RPMI7951 (cell line): ENCODE measurements around the gene JADE3. TPM values are rescaled to one million over a fixed set of nuclear protein-coding genes. Genes with fewer than 3 reads are reported as not detected.
A peak's percentile ranks its signal among the peaks of the same experiment; 100 is the strongest.

Source experiments
- DNase-seq: peaks from one replicate; pipeline ENCODE4 v3.0.0-alpha.2; 2012; ENCODE audit warnings: low read depth
- total RNA-seq: library from RNA; depleted of rRNA; stranded (reverse); fragments of >200 nt; shearing (Covaris generic); gene quantifications from 2 replicates; pipeline ENCODE4 v1.2.3, GENCODE V29; 2014; rRNA removed

The JADE3 gene
- 5.8 and 6.1 TPM in 2 replicates for total RNA-seq

- peak; percentile 84 for DNase-seq
Observed at GRCh38 chrX:46912098-46912602, at the start of gene JADE3. TSS of gene JADE3 (plus strand) at chrX:46912421. CDS start at chrX:46984895, 72,474 bp downstream.

- DNase-seq = no peak
Observed at GRCh38 chrX:46863072-46863471, 49.1 kb upstream of the JADE3 start.

GRCh38 chrX:46864606-46865005 is 47.6 kb upstream of the JADE3 start:
- no peak for DNase-seq

- DNase-seq = peak; percentile 71
Observed at GRCh38 chrX:46865281-46865680, 46.9 kb upstream of the JADE3 start.

DNA sequence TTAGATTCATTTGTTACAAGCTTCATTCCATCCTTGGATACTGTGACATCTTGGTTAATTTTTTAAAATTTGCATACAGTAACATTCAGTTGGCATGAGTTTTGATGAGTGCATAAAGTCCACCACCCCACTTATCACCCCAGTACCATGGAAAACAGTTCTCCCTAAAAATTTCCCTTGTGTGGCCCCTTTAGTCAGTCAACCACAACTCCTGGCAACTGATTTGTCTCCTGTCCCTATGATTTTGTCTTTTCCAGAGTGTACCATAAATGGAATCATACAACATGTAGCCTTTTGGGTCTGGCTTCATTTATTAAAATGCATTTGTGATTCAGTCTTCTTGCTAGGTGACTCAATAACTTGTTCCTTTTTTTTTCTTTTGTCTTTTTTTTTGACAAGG is 45.5 kb upstream of the JADE3 start:
- DNase-seq = no peak

GRCh38 chrX:46873746-46874145 is 38.5 kb upstream of the JADE3 start:
- peak; percentile 55 for DNase-seq

- no peak for DNase-seq
Observed at GRCh38 chrX:46876901-46877300, 35.3 kb upstream of the JADE3 start.

GRCh38 chrX:46882266-46882665 is 30.0 kb upstream of the JADE3 start:
- no peak for DNase-seq

DNA sequence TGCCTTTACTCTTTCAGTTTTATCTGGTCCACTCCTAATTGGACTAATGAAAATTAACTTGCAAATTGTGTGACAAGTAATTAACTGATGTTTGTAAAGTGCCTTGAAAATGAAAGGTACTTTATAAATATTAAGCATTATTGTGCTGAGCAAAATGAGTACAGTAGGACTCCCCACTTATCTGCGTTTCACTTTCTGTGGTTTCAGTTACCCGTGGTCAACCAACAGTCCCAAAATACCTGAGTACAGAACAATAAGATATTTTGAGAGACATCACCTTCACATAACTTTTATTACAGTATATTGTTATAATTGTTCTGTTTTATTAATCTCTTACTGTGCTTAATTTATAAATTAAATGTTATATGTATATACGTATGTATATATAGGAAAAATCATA is 27.4 kb upstream of the JADE3 start:
- no peak for DNase-seq

DNA sequence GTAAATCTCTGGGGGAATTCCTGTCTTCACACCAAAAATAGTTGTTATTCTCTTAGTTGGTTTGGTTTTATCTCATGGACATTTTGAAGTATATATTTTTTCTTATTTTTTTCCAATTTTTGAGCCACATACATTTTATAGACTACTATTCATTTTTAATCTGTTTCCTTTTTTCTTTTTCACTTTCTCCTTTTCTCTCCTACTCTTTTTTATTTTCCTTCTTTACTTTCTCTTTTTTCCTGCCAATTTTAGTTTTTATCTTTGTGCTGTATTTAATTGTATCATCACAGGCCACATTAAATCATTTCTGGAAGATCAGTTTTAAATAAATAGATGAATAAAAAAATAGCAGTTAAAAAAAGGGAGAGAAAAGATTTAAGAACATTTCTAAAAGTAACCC is 14.0 kb upstream of the JADE3 start:
- DNase-seq = no peak

DNA sequence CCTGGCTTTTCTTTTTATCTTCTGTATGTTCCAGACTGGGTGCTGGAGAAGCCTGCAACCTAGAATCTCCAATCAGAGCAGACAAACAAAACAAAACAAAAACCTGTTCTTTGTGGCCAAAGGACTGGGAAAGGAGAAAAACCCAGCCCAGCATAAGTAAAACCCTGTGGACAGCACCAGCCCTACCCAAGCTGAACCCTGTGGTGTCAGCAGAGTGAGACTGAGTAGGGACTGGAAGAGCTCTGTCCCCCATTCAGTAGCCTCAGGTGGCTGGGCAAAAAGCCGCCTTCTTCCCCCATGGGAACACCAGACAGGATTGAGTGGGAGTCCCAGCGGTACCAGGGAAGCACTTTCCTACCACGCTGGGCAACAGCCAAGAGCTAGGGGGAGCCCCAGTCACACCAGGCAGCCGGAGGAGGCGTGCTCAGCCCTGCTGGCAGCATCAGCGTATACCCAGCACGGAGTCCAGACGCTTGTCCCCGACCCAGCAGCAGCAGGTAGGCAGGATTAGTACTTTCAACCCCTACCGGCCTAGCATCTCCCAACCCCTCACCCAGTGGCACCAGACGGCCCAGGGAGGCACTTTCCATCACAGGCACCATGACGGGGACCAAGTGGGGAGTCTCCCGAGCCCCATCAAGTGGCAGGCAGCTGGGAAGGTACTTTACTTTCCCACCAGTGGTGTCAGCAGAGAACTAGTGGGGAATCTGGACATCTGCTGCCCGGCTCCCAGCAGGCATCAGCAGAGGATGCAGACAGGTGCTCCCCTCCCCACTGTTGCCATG is 8.6 kb upstream of the JADE3 start:
- DNase-seq = peak; percentile 83

GRCh38 chrX:46904626-46905025 is 7.6 kb upstream of the JADE3 start:
- no peak for DNase-seq

- no peak for DNase-seq
Observed at GRCh38 chrX:46910415-46910814, 1.8 kb upstream of the JADE3 start.

DNA sequence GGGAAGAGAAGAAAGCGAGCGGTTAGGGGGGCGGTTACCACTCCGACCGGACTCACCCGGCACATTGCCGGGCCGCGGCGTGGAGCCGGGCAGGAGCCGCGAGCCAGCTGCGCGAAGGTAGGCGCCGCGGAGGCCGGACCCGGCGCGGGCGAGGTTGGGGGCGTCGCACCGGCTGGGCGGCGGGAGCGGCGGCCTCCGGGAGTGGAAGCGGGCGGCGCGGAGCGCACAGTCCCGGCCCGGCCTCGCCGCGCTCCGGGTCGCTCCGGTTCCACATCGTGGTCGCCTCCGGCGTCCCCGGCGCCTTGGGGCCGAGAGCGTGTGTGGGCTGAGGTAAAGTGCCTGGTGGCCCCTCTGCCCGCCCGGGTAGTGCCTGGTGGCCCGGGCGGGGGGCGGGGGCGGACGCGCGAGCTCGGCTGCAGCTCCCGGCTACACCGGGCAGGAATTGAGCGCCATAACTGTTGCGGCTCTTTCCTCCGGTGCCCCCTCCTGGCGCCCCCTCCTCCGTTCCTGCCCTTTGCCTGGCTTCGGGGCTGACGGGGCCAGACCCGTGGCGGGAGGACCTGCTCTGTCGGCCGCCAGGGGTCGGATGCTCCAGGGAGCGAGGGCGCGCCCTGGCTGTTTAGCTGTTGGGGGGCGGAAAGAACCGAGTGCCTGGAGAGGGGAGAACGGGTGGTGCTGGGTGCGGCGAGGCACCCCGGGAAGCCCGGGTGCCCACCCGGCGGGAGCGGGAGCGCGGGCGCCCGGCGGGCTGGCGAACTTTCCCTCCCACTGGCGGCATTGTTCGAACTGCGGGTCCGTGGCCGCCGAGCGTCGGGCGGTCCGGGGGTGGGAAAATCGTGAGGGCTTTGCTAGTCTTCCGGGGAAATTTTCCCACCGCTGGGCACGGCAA is 626 bp downstream of the JADE3 start:
- DNase-seq = peak; percentile 60

DNA sequence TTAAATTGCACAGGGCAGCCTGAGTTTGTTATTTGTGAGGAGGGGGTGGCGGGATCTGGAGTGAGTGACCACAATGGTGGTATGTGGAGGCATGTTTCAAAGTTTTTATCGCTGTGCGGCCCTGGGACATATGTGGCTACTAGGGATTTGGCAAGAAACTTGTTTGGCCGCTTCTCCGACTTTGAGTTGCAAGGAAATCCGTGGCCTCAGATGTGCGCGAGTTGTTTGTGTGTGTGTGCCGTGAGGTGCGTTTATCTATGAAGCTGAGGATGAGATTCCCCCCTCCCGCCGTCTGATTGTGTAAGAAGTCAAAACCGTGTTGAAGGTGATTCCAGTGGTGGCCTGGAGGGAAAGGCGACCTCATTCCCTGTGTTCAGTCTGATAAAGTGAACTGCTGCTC is 1.4 kb downstream of the JADE3 start:
- DNase-seq = peak; percentile 20

- DNase-seq = no peak
Observed at GRCh38 chrX:46916273-46916672, 4.1 kb downstream of the JADE3 start.

DNA sequence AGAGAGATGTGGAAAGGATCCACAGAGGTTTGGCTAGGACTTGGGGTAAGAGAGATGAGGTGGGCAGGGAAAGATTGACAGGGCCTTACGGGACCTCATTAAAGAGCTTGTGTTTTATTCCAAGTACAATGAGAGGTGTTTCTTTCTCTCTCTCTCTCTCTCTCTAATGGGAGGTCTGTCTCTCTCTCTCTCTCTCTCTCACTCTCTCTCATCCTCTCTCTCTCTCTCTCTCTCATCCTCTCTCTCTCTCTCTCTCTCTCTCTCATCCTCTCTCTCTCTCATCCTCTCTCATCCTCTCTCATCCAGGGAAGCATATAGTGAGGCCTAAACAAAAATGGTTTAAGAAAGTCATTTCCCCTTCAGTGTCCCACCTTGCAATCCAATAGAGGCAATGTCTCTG is 5.4 kb downstream of the JADE3 start:
- DNase-seq = no peak

- peak; percentile 58 for DNase-seq
Observed at GRCh38 chrX:46918434-46918833, 6.2 kb downstream of the JADE3 start.

GRCh38 chrX:46920235-46920634 is 8.0 kb downstream of the JADE3 start:
- no peak for DNase-seq

DNA sequence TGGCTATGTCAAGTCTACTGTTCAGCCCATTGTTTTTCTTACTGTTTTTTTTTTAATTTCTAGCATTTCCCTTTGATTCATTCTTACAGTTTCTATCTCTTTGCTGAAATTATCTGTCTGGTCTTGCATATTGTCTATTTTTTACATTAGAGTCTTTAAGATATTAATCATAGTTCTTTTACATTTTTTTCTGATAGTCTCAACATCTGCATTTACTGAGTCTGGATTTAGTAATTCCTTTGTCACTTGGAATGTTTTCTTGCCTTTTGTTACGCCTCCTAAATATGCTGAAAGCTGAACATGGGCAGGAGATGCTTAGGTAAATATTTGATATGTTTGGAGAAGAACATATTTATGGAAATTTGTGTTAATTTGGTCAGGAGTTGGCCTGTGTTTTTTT is 10.4 kb downstream of the JADE3 start:
- no peak for DNase-seq

DNA sequence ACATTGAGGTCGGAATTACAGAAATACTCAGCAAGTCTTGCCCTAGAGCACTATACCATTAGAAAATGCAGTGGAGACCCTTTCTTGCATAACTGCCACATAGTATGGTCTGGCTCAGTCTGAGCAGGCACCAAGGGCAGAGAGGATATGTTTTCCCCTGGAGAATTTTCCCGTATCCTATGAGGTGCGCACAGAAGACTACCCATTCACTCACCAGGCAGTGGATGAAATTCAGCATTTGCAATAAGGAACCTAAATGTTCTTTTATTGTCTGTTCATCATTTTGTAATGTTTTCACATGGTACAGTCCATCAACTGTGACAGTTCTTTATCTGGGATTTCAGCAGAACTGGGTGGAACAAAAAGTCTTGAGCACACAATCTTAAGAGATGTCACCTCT is 15.5 kb downstream of the JADE3 start:
- DNase-seq = no peak

DNA sequence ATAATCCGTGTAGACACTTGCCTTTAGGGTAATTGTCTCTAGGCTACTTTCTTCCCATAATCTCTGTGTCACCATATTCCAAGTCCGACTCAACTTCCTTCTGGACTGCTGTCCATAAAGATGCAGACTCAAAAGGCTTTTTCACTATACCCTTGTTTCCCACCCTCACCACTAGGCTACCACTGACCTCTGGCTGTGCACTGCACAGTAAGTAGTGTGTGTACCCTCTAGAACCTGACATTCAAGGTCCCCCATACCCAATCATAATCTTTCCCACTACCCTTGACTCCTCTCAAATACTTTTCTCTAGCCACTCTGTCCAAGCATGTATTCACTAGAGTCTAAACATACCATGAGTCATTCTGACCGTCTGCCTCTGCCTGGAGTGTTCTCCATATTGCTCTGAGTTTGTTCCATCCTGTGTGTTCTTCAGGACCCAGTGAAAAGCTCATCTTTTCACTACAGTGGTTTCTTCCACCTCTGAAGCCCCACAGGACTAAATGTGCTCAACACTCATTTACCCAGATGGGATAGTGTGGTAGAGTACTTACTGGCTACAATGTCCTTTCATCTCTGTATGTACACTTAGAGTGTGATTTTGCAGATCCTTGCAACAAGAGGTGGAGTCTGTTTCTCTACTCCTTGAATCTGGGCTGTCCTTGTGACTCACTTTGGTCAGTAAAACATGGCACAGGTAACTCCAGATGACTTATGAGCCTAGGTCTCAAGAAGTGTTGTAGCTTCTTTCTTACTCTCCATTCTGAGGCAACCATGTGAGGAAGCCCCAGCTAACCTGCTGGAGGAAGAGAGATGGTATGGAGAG is 17.4 kb downstream of the JADE3 start:
- DNase-seq = peak; percentile 46
